ENCODE results near the gene SLC35F5. TPM values are rescaled to one million over a fixed set of nuclear protein-coding genes. Genes with fewer than 3 reads are reported as not detected.

Gene SLC35F5
- total RNA-seq, 4 donors from 2014 or later, result 64.2 to 106 (median 78.8) TPM

- no peak for TF ChIP-seq CTCF (IDR thresholded peaks at IDR 0.05; ENCODE audit: low read depth)
These were observed 63.6 kb downstream of the SLC35F5 start for GRCh38 chr2:113692698-113693428.

- TF ChIP-seq CTCF (IDR thresholded peaks at IDR 0.05; ENCODE audit: low read depth), result no peak
These were observed 69.9 kb downstream of the SLC35F5 start for GRCh38 chr2:113686537-113686936.

- no peak for TF ChIP-seq CTCF (IDR thresholded peaks at IDR 0.05; ENCODE audit: low read depth)
These were observed 71.0 kb downstream of the SLC35F5 start for GRCh38 chr2:113685471-113685870.

DNA sequence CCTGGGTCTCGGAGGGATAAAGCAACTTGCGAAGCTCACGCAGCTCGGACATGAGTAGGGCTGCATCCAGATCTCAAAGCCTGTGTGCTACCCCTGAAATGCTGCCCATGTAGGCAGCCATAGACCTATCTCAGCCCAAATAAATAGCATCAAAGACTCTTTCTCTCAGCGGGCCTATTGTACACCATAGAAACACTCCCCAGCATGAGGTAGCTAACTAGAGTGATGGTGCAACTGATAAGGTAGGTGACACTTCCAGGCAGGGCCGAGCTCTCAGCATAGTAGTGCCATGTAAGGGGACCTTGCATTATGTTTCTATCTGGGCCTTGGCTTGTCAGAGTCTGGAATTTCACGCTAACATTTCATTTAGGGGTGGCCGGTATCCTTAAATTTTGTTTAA is 77.0 kb downstream of the SLC35F5 start:
- TF ChIP-seq CTCF (IDR thresholded peaks at IDR 0.05; ENCODE audit: low read depth), result no peak

DNA sequence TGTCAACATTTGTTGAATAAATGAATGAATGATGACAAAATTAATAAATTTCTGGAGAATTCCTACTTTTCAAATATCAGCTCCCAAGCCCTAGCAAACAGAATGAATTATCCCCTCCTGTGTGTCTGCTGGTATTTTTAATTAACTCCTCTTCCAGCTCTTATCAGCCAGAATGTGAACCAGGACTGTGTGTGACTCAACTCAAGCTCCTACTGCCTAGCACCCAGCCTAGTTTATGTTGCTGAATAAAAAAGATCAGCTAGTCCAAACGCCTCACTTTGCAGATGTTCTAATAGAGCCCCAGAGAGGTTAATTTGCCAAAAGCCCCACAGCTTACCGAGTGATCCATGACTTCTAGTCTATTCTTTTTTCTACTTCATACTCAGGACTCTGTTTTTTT is 79.1 kb downstream of the SLC35F5 start:
- TF ChIP-seq CTCF (IDR thresholded peaks at IDR 0.05; ENCODE audit: low read depth), result no peak

DNA sequence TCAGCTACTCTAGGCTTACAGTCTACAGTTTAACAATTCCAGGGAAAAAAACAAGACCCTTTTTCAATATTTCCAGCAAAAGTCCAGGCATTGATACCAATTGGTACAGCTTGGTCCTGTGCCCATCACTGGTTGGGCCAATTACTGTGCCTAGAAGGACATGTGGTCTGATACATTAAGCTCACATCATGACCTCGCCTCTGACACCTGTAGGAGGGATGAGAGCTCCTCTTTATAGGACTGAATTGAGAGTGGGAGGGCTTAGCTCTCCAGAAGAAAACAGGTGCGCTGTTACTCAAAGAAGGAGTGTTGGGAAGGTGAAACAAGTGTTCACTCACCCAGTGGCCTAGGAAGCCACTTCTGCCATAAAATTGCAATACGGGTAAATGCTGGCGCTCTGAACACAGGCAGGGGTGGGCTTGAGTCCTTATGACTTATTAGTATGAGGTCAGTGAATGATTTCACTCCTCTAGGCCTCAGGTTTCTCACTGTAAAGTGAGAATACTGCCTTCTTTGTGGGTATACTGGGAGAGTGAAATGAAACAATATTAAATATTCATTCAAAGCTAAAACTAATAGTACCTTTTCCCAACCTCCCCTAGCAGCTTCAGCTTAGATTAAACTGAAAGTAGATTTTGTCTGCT is 79.7 kb downstream of the SLC35F5 start:
- no peak for TF ChIP-seq CTCF (IDR thresholded peaks at IDR 0.05; ENCODE audit: low read depth)

GRCh38 chr2:113675875-113676274 is 80.6 kb downstream of the SLC35F5 start:
- TF ChIP-seq CTCF (IDR thresholded peaks at IDR 0.05; ENCODE audit: low read depth), result no peak
